22Rv1 (cell line): ENCODE data around the gene GAD2.

Source experiments
- H3K27ac ChIP-seq: fragments of 450-650 bp; 2 replicates; pipeline ENCODE4 v1.5.1; 2017
- ZFX ChIP-seq: fragments of 450-650 bp; IDR thresholded peaks from 2 replicates; pipeline ENCODE4 v1.6.1; 2017; ENCODE audit warnings: antibody characterized with exemption, borderline replicate concordance
- TF ChIP-seq, protein P1 (sequence below): fragments of 450-650 bp; IDR thresholded peaks from 2 replicates; pipeline ENCODE4 v1.5.1; 2017; ENCODE audit warnings: mild to moderate bottlenecking

The GAD2 gene

GRCh38 chr10:26198119-26198518 is 18.5 kb upstream of the GAD2 start:
- no peak overlapping the region for H3K27ac ChIP-seq
- TF ChIP-seq, protein P1, sequence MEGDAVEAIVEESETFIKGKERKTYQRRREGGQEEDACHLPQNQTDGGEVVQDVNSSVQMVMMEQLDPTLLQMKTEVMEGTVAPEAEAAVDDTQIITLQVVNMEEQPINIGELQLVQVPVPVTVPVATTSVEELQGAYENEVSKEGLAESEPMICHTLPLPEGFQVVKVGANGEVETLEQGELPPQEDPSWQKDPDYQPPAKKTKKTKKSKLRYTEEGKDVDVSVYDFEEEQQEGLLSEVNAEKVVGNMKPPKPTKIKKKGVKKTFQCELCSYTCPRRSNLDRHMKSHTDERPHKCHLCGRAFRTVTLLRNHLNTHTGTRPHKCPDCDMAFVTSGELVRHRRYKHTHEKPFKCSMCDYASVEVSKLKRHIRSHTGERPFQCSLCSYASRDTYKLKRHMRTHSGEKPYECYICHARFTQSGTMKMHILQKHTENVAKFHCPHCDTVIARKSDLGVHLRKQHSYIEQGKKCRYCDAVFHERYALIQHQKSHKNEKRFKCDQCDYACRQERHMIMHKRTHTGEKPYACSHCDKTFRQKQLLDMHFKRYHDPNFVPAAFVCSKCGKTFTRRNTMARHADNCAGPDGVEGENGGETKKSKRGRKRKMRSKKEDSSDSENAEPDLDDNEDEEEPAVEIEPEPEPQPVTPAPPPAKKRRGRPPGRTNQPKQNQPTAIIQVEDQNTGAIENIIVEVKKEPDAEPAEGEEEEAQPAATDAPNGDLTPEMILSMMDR, result no peak
- no peak for TF ChIP-seq ZFX

- no peak for TF ChIP-seq ZFX
- TF ChIP-seq, protein P1, result no peak
- H3K27ac ChIP-seq, result no peak overlapping the region
Measured at GRCh38 chr10:26199841-26200240, 16.7 kb upstream of the GAD2 start.

DNA sequence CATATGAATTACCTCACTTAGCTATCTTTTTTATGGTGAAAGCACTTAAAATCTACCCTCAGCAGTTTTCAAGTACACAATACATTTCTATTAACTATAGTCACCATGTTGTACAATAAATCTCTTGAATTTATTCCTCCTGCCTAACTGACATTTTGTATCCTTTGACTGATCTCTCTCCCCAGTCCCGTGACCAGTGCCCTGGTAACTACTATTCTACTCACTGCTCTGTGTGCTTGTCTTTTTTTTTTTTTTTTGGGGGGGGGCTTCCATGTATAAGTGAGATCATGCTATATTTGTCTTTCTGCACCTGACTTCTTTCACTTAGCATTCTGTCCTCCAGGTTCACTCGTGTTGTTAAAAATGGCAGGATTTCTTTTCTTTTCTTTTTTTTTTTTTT is 11.4 kb upstream of the GAD2 start:
- TF ChIP-seq ZFX, result no peak
- TF ChIP-seq, protein P1, result no peak

DNA sequence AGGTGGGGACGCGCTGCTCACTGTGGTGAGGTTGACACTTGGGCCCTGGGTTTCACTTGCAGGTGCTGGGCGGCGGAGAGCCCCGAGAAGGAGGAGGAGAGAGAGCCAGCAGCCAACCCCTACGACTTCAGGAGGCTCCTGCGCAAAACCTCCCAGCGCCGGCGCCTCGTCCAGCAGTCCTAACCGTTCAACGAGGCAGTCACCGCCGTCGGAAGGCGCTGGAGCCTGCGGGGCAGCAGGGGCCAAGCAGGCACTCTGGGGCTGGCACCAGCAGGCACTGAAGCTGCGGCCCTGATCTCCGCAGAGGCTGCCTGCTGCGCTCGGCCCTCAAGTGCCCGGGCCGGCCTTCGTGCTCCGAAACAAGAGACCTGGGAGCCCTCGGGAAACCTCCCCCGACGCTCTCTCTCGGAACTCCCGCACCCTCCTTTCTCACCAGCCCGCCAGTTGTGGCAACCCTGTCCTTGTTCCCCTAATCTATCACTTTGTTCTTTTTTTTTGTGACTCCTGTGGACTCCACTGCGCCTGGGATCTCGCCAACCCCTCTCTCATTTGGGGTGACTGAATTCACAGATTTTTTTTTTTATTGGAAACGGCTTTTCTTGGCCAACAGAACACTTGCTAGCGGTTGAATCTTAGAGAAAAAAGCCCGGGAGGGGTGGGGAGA is 4.7 kb upstream of the GAD2 start:
- no peak overlapping the region for H3K27ac ChIP-seq
- TF ChIP-seq, protein P1, result no peak
- no peak for TF ChIP-seq ZFX

More for the DNA sequence above, 11.4 kb upstream of the GAD2 start:
- no peak overlapping the region for H3K27ac ChIP-seq

DNA sequence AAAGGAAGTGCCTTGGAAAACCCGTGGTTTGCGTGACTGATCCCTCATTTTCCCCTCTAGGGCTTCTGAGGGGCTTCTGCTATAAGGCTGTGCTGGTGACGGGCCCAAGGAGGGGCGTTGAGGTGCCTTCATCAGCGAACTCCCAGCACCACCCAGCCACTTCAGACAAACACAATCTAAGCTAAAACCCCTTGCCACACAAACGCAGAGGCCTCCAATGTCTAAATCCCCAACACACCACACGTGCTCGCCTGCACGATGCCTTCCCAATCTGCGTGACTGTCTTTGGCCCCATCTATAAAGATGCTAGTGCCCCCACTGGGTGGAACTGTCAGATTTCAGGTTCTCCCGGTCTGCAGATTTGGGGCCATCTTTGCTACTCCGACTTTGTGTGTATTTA is 4.1 kb upstream of the GAD2 start:
- no peak overlapping the region for H3K27ac ChIP-seq
- TF ChIP-seq, protein P1, result no peak
- no peak for TF ChIP-seq ZFX

- TF ChIP-seq ZFX, result no peak
- TF ChIP-seq, protein P1, result no peak
- H3K27ac ChIP-seq, result no peak overlapping the region
Measured at GRCh38 chr10:26213157-26213800, 3.3 kb upstream of the GAD2 start.

DNA sequence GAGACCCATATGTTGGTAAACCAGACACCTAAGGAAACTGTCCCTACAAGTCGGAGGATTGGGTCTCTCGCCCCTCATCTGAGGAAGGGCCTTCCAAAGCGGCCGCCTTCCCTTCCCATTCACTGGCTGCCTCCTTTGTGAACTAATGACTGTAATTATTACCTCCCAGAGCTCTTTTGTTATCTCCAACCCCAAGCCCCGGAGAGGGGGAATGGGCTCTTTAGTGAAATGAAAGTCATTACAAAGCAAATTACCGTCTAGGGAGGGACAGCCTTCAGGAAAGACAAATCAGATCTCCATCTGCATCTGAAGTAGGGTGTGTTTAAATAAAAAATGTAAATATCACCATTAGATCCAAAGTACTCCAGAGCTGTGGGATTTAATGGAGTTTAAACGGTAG is 2.6 kb upstream of the GAD2 start:
- H3K27ac ChIP-seq, result no peak overlapping the region
- TF ChIP-seq, protein P1, result no peak
- TF ChIP-seq ZFX, result no peak
